Hematopoietic multipotent progenitor cell treated with erythropoietin and hydrocortisone succinate and interleukin-3 and kit ligand, for 8 days (in vitro differentiated cells): ENCODE measurements around the gene SLU7.
A peak's percentile ranks its signal among the peaks of the same experiment; 100 is the strongest.

Experiments used
- DNase-seq: peaks from one replicate; pipeline ENCODE4 v3.0.0-alpha.2; 2015

SLU7 gene

GRCh38 chr5:160363660-160364395 lies 55.1 kb downstream of the SLU7 start:
- no peak for DNase-seq

GRCh38 chr5:160363211-160363610 lies 55.7 kb downstream of the SLU7 start:
- DNase-seq, result no peak

- DNase-seq, result no peak
These were observed 57.2 kb downstream of the SLU7 start for GRCh38 chr5:160361624-160362228.

- no peak for DNase-seq
These were observed 58.6 kb downstream of the SLU7 start for GRCh38 chr5:160360310-160360709.

- peak; percentile 36 for DNase-seq
These were observed 59.1 kb downstream of the SLU7 start for GRCh38 chr5:160359816-160360215.

- no peak for DNase-seq
These were observed 59.6 kb downstream of the SLU7 start for GRCh38 chr5:160359242-160359641.

- DNase-seq, result no peak
These were observed 60.9 kb downstream of the SLU7 start for GRCh38 chr5:160357861-160358411.

- DNase-seq, result no peak
These were observed 61.5 kb downstream of the SLU7 start for GRCh38 chr5:160357394-160357793.

GRCh38 chr5:160356550-160357347 lies 62.1 kb downstream of the SLU7 start:
- no peak for DNase-seq

- DNase-seq, result no peak
These were observed 64.2 kb downstream of the SLU7 start for GRCh38 chr5:160354666-160355065.

GRCh38 chr5:160353379-160353778 lies 65.5 kb downstream of the SLU7 start:
- no peak for DNase-seq

- DNase-seq, result no peak
These were observed 66.6 kb downstream of the SLU7 start for GRCh38 chr5:160352308-160352707.
